CD4-positive, alpha-beta T cell treated with Interleukin-10 for 1 hour (primary cell): Measurements from ENCODE around the gene MAFB.

Experiments used
- DNase-seq: peaks from one replicate; pipeline ENCODE4 v3.0.0-alpha.2; 2020

Gene MAFB

GRCh38 chr20:40698744-40699143 is 9.7 kb upstream of the MAFB start:
- DNase-seq: no peak

GRCh38 chr20:40698281-40698680 is 9.2 kb upstream of the MAFB start:
- no peak for DNase-seq

- no peak for DNase-seq
These were observed 8.5 kb upstream of the MAFB start for GRCh38 chr20:40697541-40697940.

GRCh38 chr20:40695214-40695613 is 6.2 kb upstream of the MAFB start:
- DNase-seq: no peak

GRCh38 chr20:40694246-40694645 is 5.2 kb upstream of the MAFB start:
- no peak for DNase-seq

GRCh38 chr20:40692240-40693011 is 3.4 kb upstream of the MAFB start:
- DNase-seq: no peak

- DNase-seq: no peak
These were observed 2.7 kb upstream of the MAFB start for GRCh38 chr20:40691566-40692239.

- no peak for DNase-seq
These were observed 2.0 kb upstream of the MAFB start for GRCh38 chr20:40690836-40691565.

- DNase-seq: peak; percentile 52
These were observed 1.2 kb upstream of the MAFB start for GRCh38 chr20:40689943-40690835.

GRCh38 chr20:40688129-40689099 is 622 bp downstream of the MAFB start:
- DNase-seq: no peak

GRCh38 chr20:40687384-40688128 is 1.5 kb downstream of the MAFB start:
- DNase-seq: no peak

GRCh38 chr20:40686893-40687292 is 2.1 kb downstream of the MAFB start:
- no peak for DNase-seq

- no peak for DNase-seq
These were observed 2.6 kb downstream of the MAFB start for GRCh38 chr20:40686434-40686882.

- no peak for DNase-seq
These were observed 3.7 kb downstream of the MAFB start for GRCh38 chr20:40685349-40685748.

- no peak for DNase-seq
These were observed 5.2 kb downstream of the MAFB start for GRCh38 chr20:40683894-40684268.

GRCh38 chr20:40683221-40683893 is 5.7 kb downstream of the MAFB start:
- DNase-seq: no peak

- no peak for DNase-seq
These were observed 6.7 kb downstream of the MAFB start for GRCh38 chr20:40682104-40682981.

- DNase-seq: no peak
These were observed 7.4 kb downstream of the MAFB start for GRCh38 chr20:40681684-40682083.

- no peak for DNase-seq
These were observed 7.9 kb downstream of the MAFB start for GRCh38 chr20:40681165-40681564.
